ENCODE results near the gene RFTN1. TPM values are rescaled to one million over a fixed set of nuclear protein-coding genes. Genes with fewer than 3 reads are reported as not detected.

Gene RFTN1
- total and polyA plus RNA-seq, 2 donors (not counting 3 experiments of a cell fraction or from before 2014, with no cell fraction given) = 40.3 to 43.3 TPM

GRCh38 chr3:16365491-16366128 is 147.9 kb downstream of the RFTN1 start:
- ChIA-PET CTCF (no interaction called here), POLR2A (no interaction called here)
- Histone ChIP-seq H4K20me1 (replicated peaks; ENCODE audit: control insufficient read depth, extremely low read depth, insufficient read depth, low read length) (no peaks in the 10 kb centered on the region), H3K9me1 (replicated peaks; ENCODE audit: control insufficient read depth, extremely low read depth, insufficient read depth, low read length) (no peaks in the 10 kb centered on the region), H3K36me3 (ENCODE audit: control insufficient read depth in 2 of 2, extremely low read depth in 1 of 2, insufficient read depth in 2 of 2, low read length in 2 of 2) (peaks cover 2 to 8% of the 10 kb centered on the region in 2 experiments), H3K4me1 (ENCODE audit: control insufficient read depth, extremely low read depth, insufficient read depth, low read length) (no peaks in the 10 kb centered on the region), H2AFZ (ENCODE audit: low read depth, low read length) (no peak overlapping the region), H3K4me3 (replicated peaks in 1 of 3; ENCODE audit: insufficient read depth in 1 of 3, low read depth in 1 of 3, low read length in 3 of 3) (no peak overlapping the region), H3K9ac (replicated peaks; ENCODE audit: extremely low read depth, insufficient read depth, low read length) (no peak overlapping the region), H3K4me2 (ENCODE audit: insufficient read depth, low read length) (no peak overlapping the region), H3K79me2 (ENCODE audit: control insufficient read depth, insufficient read depth, low read length) (no peaks in the 10 kb centered on the region), H3K27me3 (ENCODE audit: control insufficient read depth in 2 of 2, insufficient read depth in 2 of 2, low read length in 2 of 2) (no peaks in the 10 kb centered on the region), H3K9me3 (replicated peaks; ENCODE audit: control insufficient read depth, insufficient read depth, low read length) (no peaks in the 10 kb centered on the region), H3K27ac (ENCODE audit: insufficient read depth, low read depth, low read length) (no peak overlapping the region)
- TF ChIP-seq POLR2A (IDR thresholded peaks at IDR 0.05; ENCODE audit: low read depth, low read length) (no peak), MAX (IDR thresholded peaks at IDR 0.05; ENCODE audit: insufficient read depth, insufficient read length) (no peak)
- no peak for FAIRE-seq
- dilution Hi-C loops (cut with MboI; ENCODE audit: extremely low pct_ligation_motif_present, low sequenced_read_pairs) (no loop called here), intact Hi-C loops (cut with micrococcal nuclease) (no loop called here)
- no TSS peak for BruUV-seq (replicated peaks)
- no peak for DNase-seq (ENCODE audit: low read depth, low spot score)

DNA sequence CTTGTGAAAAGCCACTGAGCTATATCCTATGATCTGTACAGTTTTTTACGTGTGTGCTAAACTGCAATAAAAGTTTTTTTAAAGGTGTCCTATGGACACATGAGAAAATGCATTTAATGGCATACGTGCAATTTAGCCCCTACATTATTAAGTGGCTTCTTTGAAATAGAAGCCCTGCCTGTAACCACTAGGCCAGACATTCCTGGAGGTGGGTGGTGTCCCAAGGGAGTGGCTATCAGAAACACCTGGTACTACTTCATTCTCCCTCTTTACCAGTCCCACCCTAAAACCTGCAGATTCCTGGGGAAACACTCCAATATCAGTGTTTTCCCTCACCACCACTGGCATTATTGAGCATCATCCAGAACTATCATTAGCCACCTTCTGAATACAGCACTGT is 148.5 kb downstream of the RFTN1 start:
- intact Hi-C loops (cut with micrococcal nuclease) (no loop called here), dilution Hi-C loops (cut with MboI; ENCODE audit: extremely low pct_ligation_motif_present, low sequenced_read_pairs) (no loop called here)
- no peaks in the 10 kb centered on the region for H3K9me3 ChIP-seq (replicated peaks; ENCODE audit: control insufficient read depth, insufficient read depth, low read length)
- DNase-seq (ENCODE audit: low read depth, low spot score) (no peak), FAIRE-seq (no peak)
- no peaks in the 10 kb centered on the region for H3K27me3 ChIP-seq (ENCODE audit: control insufficient read depth in 2 of 2, insufficient read depth in 2 of 2, low read length in 2 of 2)
- no peaks in the 10 kb centered on the region for H3K9me1 ChIP-seq (replicated peaks; ENCODE audit: control insufficient read depth, extremely low read depth, insufficient read depth, low read length)
- H3K27ac ChIP-seq (ENCODE audit: insufficient read depth, low read depth, low read length) = no peak overlapping the region
- H2AFZ ChIP-seq (ENCODE audit: low read depth, low read length) = no peak overlapping the region
- no peak overlapping the region for H3K4me3 ChIP-seq (replicated peaks in 1 of 3; ENCODE audit: insufficient read depth in 1 of 3, low read depth in 1 of 3, low read length in 3 of 3)
- no TSS peak for BruUV-seq (replicated peaks)
- H3K9ac ChIP-seq (replicated peaks; ENCODE audit: extremely low read depth, insufficient read depth, low read length) = no peak overlapping the region
- no peaks in the 10 kb centered on the region for H4K20me1 ChIP-seq (replicated peaks; ENCODE audit: control insufficient read depth, extremely low read depth, insufficient read depth, low read length)
- H3K79me2 ChIP-seq (ENCODE audit: control insufficient read depth, insufficient read depth, low read length) = no peaks in the 10 kb centered on the region
- ChIA-PET CTCF (no interaction called here), POLR2A (no interaction called here)
- no peaks in the 10 kb centered on the region for H3K4me1 ChIP-seq (ENCODE audit: control insufficient read depth, extremely low read depth, insufficient read depth, low read length)
- H3K36me3 ChIP-seq (ENCODE audit: control insufficient read depth in 2 of 2, extremely low read depth in 1 of 2, insufficient read depth in 2 of 2, low read length in 2 of 2) = peaks cover 2 to 7% of the 10 kb centered on the region in 2 experiments
- TF ChIP-seq MAX (IDR thresholded peaks at IDR 0.05; ENCODE audit: insufficient read depth, insufficient read length) (no peak), MYC (IDR thresholded peaks at IDR 0.05; ENCODE audit: low read depth, low read length) (no peak), GATA2 (IDR thresholded peaks at IDR 0.05; ENCODE audit: insufficient read depth, insufficient read length, low read depth, low read length) (no peak), POLR2AphosphoS5 (IDR thresholded peaks at IDR 0.05; ENCODE audit: insufficient read depth, low read depth, low read length) (no peak), CTCF (IDR thresholded peaks at IDR 0.05; ENCODE audit: extremely low read depth in 1 of 2, insufficient read depth in 1 of 2, low read depth in 1 of 2, low read length in 2 of 2) (no peak), JUN (IDR thresholded peaks at IDR 0.05; ENCODE audit: borderline replicate concordance, insufficient read depth, insufficient read length, low read depth) (no peak), POLR2A (IDR thresholded peaks at IDR 0.05; ENCODE audit: low read depth, low read length) (no peak), EZH2 (IDR thresholded peaks at IDR 0.05; ENCODE audit: borderline replicate concordance, low read depth, low read length, severe bottlenecking) (no peak), FOS (IDR thresholded peaks at IDR 0.05; ENCODE audit: borderline replicate concordance, insufficient read depth, low read length) (no peak)
- no peak overlapping the region for H3K4me2 ChIP-seq (ENCODE audit: insufficient read depth, low read length)
